Endothelial cell of umbilical vein (primary cell): Measurements from ENCODE around the gene POGK.

Experiments
- EZH2 ChIP-seq: IDR thresholded peaks from 2 replicates; pipeline ENCODE4 v1.6.1; 2012; ENCODE audit warnings: borderline replicate concordance, low read depth, mild to moderate bottlenecking, moderate library complexity, low read length, inconsistent platforms; ENCODE audit not compliant: severe bottlenecking
- FOS ChIP-seq: IDR thresholded peaks from 2 replicates; pipeline ENCODE4 v1.6.1; 2011; ENCODE audit warnings: mild to moderate bottlenecking, low read length, moderate library complexity, borderline replicate concordance; ENCODE audit not compliant: insufficient read depth
- MYC ChIP-seq: IDR thresholded peaks from one replicate; pipeline ENCODE4 v1.6.1; 2011; ENCODE audit warnings: mild to moderate bottlenecking, low read depth, low read length
- POLR2A ChIP-seq: IDR thresholded peaks from 2 replicates; pipeline ENCODE4 v1.6.1; 2012; ENCODE audit warnings: low read depth, mild to moderate bottlenecking, control low read depth, low read length
- TF ChIP-seq, protein P1 (sequence below), 2 donors: IDR thresholded peaks; 1 replicate in 1 of 2; 2 replicates in 1 of 2; pipeline ENCODE4 v1.5.1; 2011; ENCODE audit warnings: low read length in 2 of 2, mild to moderate bottlenecking in 2 of 2, moderate library complexity in 2 of 2, control low read depth in 1 of 2, inconsistent platforms in 1 of 2, low read depth in 1 of 2; ENCODE audit not compliant: insufficient read depth in 1 of 2; ENCODE audit errors: extremely low read depth in 1 of 2

DNA sequence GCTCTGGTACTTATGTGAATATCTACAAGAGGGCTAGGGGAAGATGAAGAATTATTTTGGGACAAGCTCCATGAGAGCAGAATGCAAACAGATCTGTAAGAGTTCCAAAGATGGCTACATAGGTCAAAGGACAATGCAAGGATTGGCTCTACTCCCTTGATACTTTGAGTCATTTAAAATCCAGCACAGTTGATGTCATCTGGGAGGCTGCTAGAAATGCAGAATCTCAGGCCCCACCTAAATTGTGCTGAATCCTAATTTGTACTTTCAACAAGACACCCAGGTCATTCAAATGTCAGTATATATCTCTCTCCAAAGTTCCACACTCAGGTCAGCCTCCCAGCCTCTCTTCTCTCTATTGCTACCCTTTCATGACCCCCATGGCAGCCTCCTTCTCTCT, 60.5 kb downstream of the POGK start:
- TF ChIP-seq, protein P1, sequence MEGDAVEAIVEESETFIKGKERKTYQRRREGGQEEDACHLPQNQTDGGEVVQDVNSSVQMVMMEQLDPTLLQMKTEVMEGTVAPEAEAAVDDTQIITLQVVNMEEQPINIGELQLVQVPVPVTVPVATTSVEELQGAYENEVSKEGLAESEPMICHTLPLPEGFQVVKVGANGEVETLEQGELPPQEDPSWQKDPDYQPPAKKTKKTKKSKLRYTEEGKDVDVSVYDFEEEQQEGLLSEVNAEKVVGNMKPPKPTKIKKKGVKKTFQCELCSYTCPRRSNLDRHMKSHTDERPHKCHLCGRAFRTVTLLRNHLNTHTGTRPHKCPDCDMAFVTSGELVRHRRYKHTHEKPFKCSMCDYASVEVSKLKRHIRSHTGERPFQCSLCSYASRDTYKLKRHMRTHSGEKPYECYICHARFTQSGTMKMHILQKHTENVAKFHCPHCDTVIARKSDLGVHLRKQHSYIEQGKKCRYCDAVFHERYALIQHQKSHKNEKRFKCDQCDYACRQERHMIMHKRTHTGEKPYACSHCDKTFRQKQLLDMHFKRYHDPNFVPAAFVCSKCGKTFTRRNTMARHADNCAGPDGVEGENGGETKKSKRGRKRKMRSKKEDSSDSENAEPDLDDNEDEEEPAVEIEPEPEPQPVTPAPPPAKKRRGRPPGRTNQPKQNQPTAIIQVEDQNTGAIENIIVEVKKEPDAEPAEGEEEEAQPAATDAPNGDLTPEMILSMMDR (IDR thresholded peaks at IDR 0.05; ENCODE audit: extremely low read depth in 1 of 2, insufficient read depth in 1 of 2, low read depth in 1 of 2, low read length in 2 of 2) = no peak
- no peak for TF ChIP-seq POLR2A
- TF ChIP-seq MYC = no peak
- no peak for TF ChIP-seq EZH2
- TF ChIP-seq FOS = no peak
